MM.1S (cell line): ENCODE data around the gene SDC1.

Experiments used
- DNase-seq: peaks from one replicate; pipeline ENCODE4 v3.0.0-alpha.2; 2015
- H2AFZ ChIP-seq: fragments of 300-600 bp; sonication (generic); 2 replicates; pipeline ENCODE4 v1.6.0; 2016; ENCODE audit warnings: antibody characterized with exemption, low read length
- H3F3A ChIP-seq: fragments of 300-600 bp; sonication (generic); 2 replicates; pipeline ENCODE4 v1.6.1; 2016; ENCODE audit warnings: mild to moderate bottlenecking, antibody characterized with exemption, low read length, moderate library complexity, mixed read lengths; ENCODE audit not compliant: insufficient read depth
- H3K27ac ChIP-seq: fragments of 300-600 bp; sonication (generic); 2 replicates; pipeline ENCODE4 v1.5.1; 2016; ENCODE audit warnings: mild to moderate bottlenecking, low read length
- H3K27me3 ChIP-seq: fragments of 300-600 bp; sonication (generic); replicated peaks from 2 replicates; pipeline ENCODE4 v1.6.0; 2016; ENCODE audit warnings: low read length; ENCODE audit not compliant: insufficient read depth
- H3K36me3 ChIP-seq: fragments of 300-600 bp; sonication (generic); replicated peaks from 2 replicates; pipeline ENCODE4 v1.6.1; 2016; ENCODE audit warnings: mild to moderate bottlenecking, low read length, mixed read lengths; ENCODE audit not compliant: insufficient read depth
- H3K4me1 ChIP-seq: fragments of 300-600 bp; sonication (generic); 2 replicates; pipeline ENCODE4 v1.6.1; 2016; ENCODE audit warnings: low read length, mixed read lengths
- H3K4me2 ChIP-seq: fragments of 300-600 bp; sonication (generic); 2 replicates; pipeline ENCODE4 v1.6.0; 2016; ENCODE audit warnings: low read depth, low read length
- H3K4me3 ChIP-seq: fragments of 300-600 bp; sonication (generic); 2 replicates; pipeline ENCODE4 v1.5.1; 2016; ENCODE audit warnings: low read length, mixed read lengths
- H3K79me2 ChIP-seq: fragments of 300-600 bp; sonication (generic); 2 replicates; pipeline ENCODE4 v1.6.1; 2016; ENCODE audit warnings: mixed run types, low read length, mixed read lengths
- H3K9ac ChIP-seq: fragments of 300-600 bp; sonication (generic); 2 replicates; pipeline ENCODE4 v1.6.1; 2016; ENCODE audit warnings: low read length, mixed read lengths
- H3K9me2 ChIP-seq: fragments of 300-600 bp; sonication (generic); replicated peaks from 2 replicates; pipeline ENCODE4 v1.6.1; 2016; ENCODE audit warnings: mild to moderate bottlenecking, low read length, mixed read lengths; ENCODE audit not compliant: insufficient read depth
- H3K9me3 ChIP-seq: fragments of 300-600 bp; sonication (generic); replicated peaks from 2 replicates; pipeline ENCODE4 v1.6.1; 2016; ENCODE audit warnings: mild to moderate bottlenecking, low read length, mixed read lengths; ENCODE audit not compliant: insufficient read depth
- H4K20me1 ChIP-seq: fragments of 300-600 bp; sonication (generic); 2 replicates; pipeline ENCODE4 v1.6.1; 2016; ENCODE audit warnings: mild to moderate bottlenecking, low read length, moderate library complexity, mixed read lengths; ENCODE audit not compliant: insufficient read depth
- EZH2 ChIP-seq: fragments of 300-600 bp; sonication (generic); optimal IDR thresholded peaks from 2 replicates; pipeline ENCODE3; 2017; ENCODE audit warnings: low read depth, mild to moderate bottlenecking, antibody characterized with exemption, low read length, mixed read lengths
- EZH2phosphoT487 ChIP-seq: fragments of 300-600 bp; sonication (generic); IDR thresholded peaks from 2 replicates; pipeline ENCODE4 v1.6.1; 2018; ENCODE audit warnings: antibody characterized with exemption, low read length
- TF ChIP-seq, protein P1 (sequence below): fragments of 300-600 bp; sonication (generic); IDR thresholded peaks from 2 replicates; pipeline ENCODE4 v1.5.1; 2016; ENCODE audit warnings: antibody characterized with exemption, low read length, mixed read lengths

Gene SDC1

DNA sequence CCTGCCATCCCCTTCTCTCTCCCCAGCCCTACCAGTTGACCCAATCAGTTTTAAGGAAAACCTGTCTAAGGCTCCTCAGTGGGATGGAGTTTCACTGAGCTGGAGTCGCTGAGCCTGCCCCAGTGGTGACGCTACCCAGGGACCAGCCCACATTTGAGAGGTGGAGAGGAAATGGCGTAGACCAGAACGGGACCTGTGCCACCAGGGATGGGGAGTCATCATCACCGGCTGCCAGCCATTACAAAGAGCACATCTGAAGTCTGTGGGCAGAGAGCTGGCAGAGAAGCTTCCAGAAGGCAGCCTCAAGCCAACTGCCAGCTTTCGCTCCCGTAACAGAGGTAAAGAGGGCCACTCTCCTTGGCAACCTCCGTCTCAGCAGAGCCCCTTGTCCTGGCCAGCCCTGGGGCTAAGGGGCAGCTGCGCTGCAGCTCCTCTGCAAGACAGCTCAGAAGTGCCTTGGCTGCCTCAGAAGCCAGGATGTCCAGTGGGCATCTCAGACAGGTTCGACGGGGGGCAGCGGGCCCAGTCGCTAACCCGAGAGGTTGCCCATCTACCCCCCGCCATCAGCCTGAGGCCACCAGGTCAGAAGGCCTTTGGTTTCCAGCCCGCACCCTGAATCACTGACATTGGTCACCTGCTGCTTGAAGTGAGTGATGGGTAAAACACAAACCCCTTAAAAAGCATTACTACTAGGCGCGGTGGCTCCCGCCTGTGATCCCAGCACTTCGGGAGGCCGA is 15.4 kb downstream of the SDC1 start:
- Histone ChIP-seq H2AFZ (no peak overlapping the region), H3K4me1 (peaks cover 92% of the 10 kb centered on the region), H3K9ac (peak overlapping the region; percentile 76), H3K9me3 (no peaks in the 10 kb centered on the region), H3K4me2 (peak overlapping the region; percentile 87), H3K27ac (peak overlapping the region; percentile 98), H4K20me1 (no peaks in the 10 kb centered on the region), H3F3A (peaks cover 95% of the 10 kb centered on the region), H3K9me2 (no peaks in the 10 kb centered on the region), H3K79me2 (peaks cover 93% of the 10 kb centered on the region), H3K36me3 (no peaks in the 10 kb centered on the region; the same call in 1 of the 2 replicates), H3K27me3 (no peaks in the 10 kb centered on the region), H3K4me3 (peak overlapping the region; percentile 3; the same call in 1 of the 2 replicates)
- TF ChIP-seq EZH2: no peak
- no peak for TF ChIP-seq EZH2phosphoT487
- TF ChIP-seq, protein P1, sequence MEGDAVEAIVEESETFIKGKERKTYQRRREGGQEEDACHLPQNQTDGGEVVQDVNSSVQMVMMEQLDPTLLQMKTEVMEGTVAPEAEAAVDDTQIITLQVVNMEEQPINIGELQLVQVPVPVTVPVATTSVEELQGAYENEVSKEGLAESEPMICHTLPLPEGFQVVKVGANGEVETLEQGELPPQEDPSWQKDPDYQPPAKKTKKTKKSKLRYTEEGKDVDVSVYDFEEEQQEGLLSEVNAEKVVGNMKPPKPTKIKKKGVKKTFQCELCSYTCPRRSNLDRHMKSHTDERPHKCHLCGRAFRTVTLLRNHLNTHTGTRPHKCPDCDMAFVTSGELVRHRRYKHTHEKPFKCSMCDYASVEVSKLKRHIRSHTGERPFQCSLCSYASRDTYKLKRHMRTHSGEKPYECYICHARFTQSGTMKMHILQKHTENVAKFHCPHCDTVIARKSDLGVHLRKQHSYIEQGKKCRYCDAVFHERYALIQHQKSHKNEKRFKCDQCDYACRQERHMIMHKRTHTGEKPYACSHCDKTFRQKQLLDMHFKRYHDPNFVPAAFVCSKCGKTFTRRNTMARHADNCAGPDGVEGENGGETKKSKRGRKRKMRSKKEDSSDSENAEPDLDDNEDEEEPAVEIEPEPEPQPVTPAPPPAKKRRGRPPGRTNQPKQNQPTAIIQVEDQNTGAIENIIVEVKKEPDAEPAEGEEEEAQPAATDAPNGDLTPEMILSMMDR: no peak
- DNase-seq: peak; percentile 38

DNA sequence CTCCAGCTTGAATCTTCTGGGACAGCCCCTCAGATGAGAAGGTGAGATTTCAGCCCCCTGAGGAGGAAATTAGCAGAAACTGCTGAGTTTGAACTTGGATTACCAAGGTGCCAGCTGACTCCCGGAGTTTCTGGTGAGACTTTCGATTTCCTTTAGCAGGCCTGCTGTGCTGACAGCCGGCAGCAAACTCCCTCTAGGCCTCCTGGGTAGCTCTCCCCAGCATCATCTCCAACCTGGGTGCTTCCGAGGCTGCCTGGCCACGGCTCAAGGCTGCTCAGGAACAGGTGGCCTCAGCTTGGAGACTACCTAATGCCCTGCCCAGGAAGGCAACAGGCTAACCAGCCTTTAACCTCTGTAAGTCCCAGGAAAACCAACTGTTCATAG is 16.5 kb downstream of the SDC1 start:
- Histone ChIP-seq H2AFZ (no peak overlapping the region), H3K27ac (peak overlapping the region; percentile 98), H3F3A (peaks cover 87% of the 10 kb centered on the region), H3K9me3 (no peaks in the 10 kb centered on the region), H4K20me1 (no peaks in the 10 kb centered on the region), H3K9me2 (no peaks in the 10 kb centered on the region), H3K4me2 (peak overlapping the region; percentile 87), H3K4me1 (peaks cover 84% of the 10 kb centered on the region), H3K9ac (peak overlapping the region; percentile 76), H3K4me3 (peak overlapping the region; percentile 29), H3K36me3 (peaks cover 10% of the 10 kb centered on the region), H3K27me3 (no peaks in the 10 kb centered on the region), H3K79me2 (peaks cover 94% of the 10 kb centered on the region)
- peak; percentile 91 for DNase-seq
- TF ChIP-seq EZH2: no peak
- no peak for TF ChIP-seq EZH2phosphoT487
- TF ChIP-seq, protein P1: no peak

DNA sequence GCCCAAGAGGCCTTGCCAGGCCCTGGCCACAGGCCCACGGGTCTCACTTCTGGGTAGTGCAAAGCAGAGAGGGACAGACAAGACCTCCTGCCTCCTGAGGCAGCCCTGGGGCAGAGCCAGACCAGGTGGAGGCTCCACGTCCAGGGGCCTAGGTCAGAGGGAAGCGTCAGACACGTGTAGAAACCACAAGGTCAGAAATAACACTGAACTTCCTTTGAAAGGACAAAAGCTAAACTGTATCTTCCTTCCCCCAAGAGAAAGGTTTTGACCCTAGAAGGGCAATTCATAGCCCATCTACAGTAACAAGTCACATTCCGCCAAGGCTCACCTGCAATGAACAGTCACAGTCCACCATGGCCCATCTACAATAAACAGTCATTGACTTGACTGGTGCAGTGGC is 17.9 kb downstream of the SDC1 start:
- peak; percentile 94 for DNase-seq
- peaks cover 83% of the 10 kb centered on the region for H3F3A ChIP-seq
- H3K79me2 ChIP-seq: peaks cover 93% of the 10 kb centered on the region
- no peaks in the 10 kb centered on the region for H3K27me3 ChIP-seq
- H3K4me3 ChIP-seq: peak overlapping the region; percentile 29
- peak overlapping the region; percentile 87 for H3K4me2 ChIP-seq
- H3K36me3 ChIP-seq: peaks cover 18% of the 10 kb centered on the region
- no peak for TF ChIP-seq EZH2phosphoT487
- TF ChIP-seq EZH2: no peak
- TF ChIP-seq, protein P1: no peak
- H3K27ac ChIP-seq: peak overlapping the region; percentile 98
- H3K9me3 ChIP-seq: no peaks in the 10 kb centered on the region
- H4K20me1 ChIP-seq: no peaks in the 10 kb centered on the region
- peak overlapping the region; percentile 76 for H3K9ac ChIP-seq
- no peak overlapping the region for H2AFZ ChIP-seq
- peaks cover 69% of the 10 kb centered on the region for H3K4me1 ChIP-seq
- H3K9me2 ChIP-seq: no peaks in the 10 kb centered on the region
